HepG2 (cell line): Measurements from ENCODE around the gene ANKRD55. TPM values are rescaled to one million over a fixed set of nuclear protein-coding genes. Genes with fewer than 3 reads are reported as not detected.

Experiments used
- ATF2 ChIP-seq: sonication (generic); formaldehyde crosslinking; IDR thresholded peaks from 2 replicates; pipeline ENCODE4 v1.4.0; 2020; ENCODE audit warnings: missing genetic modification reagents
- GMEB2 ChIP-seq: IDR thresholded peaks from 2 replicates; pipeline ENCODE4 v1.6.1; 2016; ENCODE audit warnings: missing biosample characterization, missing genetic modification reagents, low read depth
- KIAA2018 ChIP-seq: sonication (generic); formaldehyde crosslinking; IDR thresholded peaks from 2 replicates; pipeline ENCODE4 v1.5.0; 2020; ENCODE audit warnings: mild to moderate bottlenecking, missing genetic modification reagents, borderline replicate concordance
- SALL1 ChIP-seq: sonication (generic); formaldehyde crosslinking; IDR thresholded peaks from 2 replicates; pipeline ENCODE4 v1.8.0; 2022; ENCODE audit warnings: mild to moderate bottlenecking, missing genetic modification reagents
- ZNF577 ChIP-seq: sonication (generic); formaldehyde crosslinking; IDR thresholded peaks from 2 replicates; pipeline ENCODE4 v1.4.0; 2020; ENCODE audit warnings: mild to moderate bottlenecking, low read depth, missing genetic modification reagents, borderline replicate concordance
- ZNF672 ChIP-seq: sonication (generic); formaldehyde crosslinking; IDR thresholded peaks from 2 replicates; pipeline ENCODE4 v1.8.1; 2022; ENCODE audit warnings: missing genetic modification reagents
- ZNF83 ChIP-seq: sonication (generic); formaldehyde crosslinking; IDR thresholded peaks from 2 replicates; pipeline ENCODE4 v1.4.0; 2020; ENCODE audit warnings: missing genetic modification reagents, mild to moderate bottlenecking, borderline replicate concordance
- polyA plus RNA-seq, 8 experiments: library from polyadenylated mRNA; depleted of rRNA in 3 of 8; stranded (reverse) in 7 of 8; unstranded in 1 of 8; fragments of >200 nt; fragmentation: Illumina TruSeq in 4 of 8; extraction: Trizol in 4 of 8; gene quantifications; 2 replicates each; pipeline versions ENCODE4 v1.2.1 to v1.2.3, GENCODE V29; 2011 to 2016; ENCODE audit warnings: low read depth in 4 of 8, missing spikeins in 1 of 8, mixed read lengths in 1 of 8; ENCODE audit not compliant: insufficient read depth in 1 of 8
- total RNA-seq, 5 experiments: library from RNA; depleted of rRNA; stranded (reverse); fragments of >200 nt; fragmentation: Illumina TruSeq; extraction: Trizol; gene quantifications; 2 replicates each; pipeline ENCODE4 v1.2.3, GENCODE V29; 2016; ENCODE audit warnings: low read depth in 1 of 5

The ANKRD55 gene
- total and polyA plus RNA-seq, 2 of the 13 experiments (the other 11 are each of a cell fraction or from before 2014, with no cell fraction given): 0.11 to 0.28 TPM

- TF ChIP-seq KIAA2018 (CRISPR knock-in tag) (no peak), GMEB2 (CRISPR knock-in tag) (no peak), ZNF577 (no peak), ATF2 (CRISPR knock-in tag) (peak; percentile 39; the same call in 1 of the 2 replicates), SALL1 (CRISPR knock-in tag) (peak; percentile 68), ZNF83 (no peak), ZNF672 (CRISPR knock-in tag) (no peak)
Observed at GRCh38 chr5:56215019-56215830, 17.9 kb downstream of the ANKRD55 start (continued).
